ENCODE measurements around the gene ATXN7.

- no peak for TF ChIP-seq CTCF (IDR thresholded peaks at IDR 0.05)
- TF ChIP-seq ZFX (IDR thresholded peaks at IDR 0.05; ENCODE audit: borderline replicate concordance) = no peak
Measured at GRCh38 chr3:63869940-63870614, 6.4 kb downstream of the ATXN7 start.

Measured in 22Rv1 (cell line).